ENCODE data around the gene SCYL1.
"Not testable (repeated sequence)": the region's sequence is repeated elsewhere in the genome, so short reads cannot be mapped to it uniquely, and the experiment has no call there.

SCYL1 gene

GRCh38 chr11:65562020-65562419 lies 37.1 kb downstream of the SCYL1 start:
- Histone ChIP-seq H3K36me3 (ENCODE audit: insufficient read depth) (no peaks in the 10 kb centered on the region), H3K27me3 (ENCODE audit: insufficient read depth, low read depth) (no peaks in the 10 kb centered on the region), H3K4me2 (no peak overlapping the region), H3K4me3 (IDR thresholded peaks at IDR 0.05; ENCODE audit: insufficient read depth, low read depth, low read length) (no peak overlapping the region), H3K4me1 (ENCODE audit: low read depth, poor library complexity, severe bottlenecking) (peaks cover 30% of the 10 kb centered on the region), H3K27ac (no peak overlapping the region), H3K79me2 (ENCODE audit: insufficient read depth, low read depth) (peaks cover 7% of the 10 kb centered on the region; the same call in 1 of the 2 replicates), H4K20me1 (ENCODE audit: insufficient read depth) (no peaks in the 10 kb centered on the region), H2AFZ (ENCODE audit: low read depth) (no peak overlapping the region), H3K9ac (no peak overlapping the region)
- no peak for TF ChIP-seq CTCF (conservative IDR thresholded peaks at IDR 0.05; ENCODE audit: low read depth, low read length)

GRCh38 chr11:65562788-65563187 lies 37.9 kb downstream of the SCYL1 start:
- no peak overlapping the region for H3K27ac ChIP-seq
- H3K4me1 ChIP-seq (ENCODE audit: low read depth, poor library complexity, severe bottlenecking), result peaks cover 33% of the 10 kb centered on the region
- H2AFZ ChIP-seq (ENCODE audit: low read depth), result no peak overlapping the region
- no peak overlapping the region for H3K4me2 ChIP-seq
- no peaks in the 10 kb centered on the region for H3K36me3 ChIP-seq (ENCODE audit: insufficient read depth)
- TF ChIP-seq CTCF (conservative IDR thresholded peaks at IDR 0.05; ENCODE audit: low read depth, low read length), result no peak
- no peak overlapping the region for H3K4me3 ChIP-seq (IDR thresholded peaks at IDR 0.05; ENCODE audit: insufficient read depth, low read depth, low read length)
- no peaks in the 10 kb centered on the region for H3K27me3 ChIP-seq (ENCODE audit: insufficient read depth, low read depth)
- H3K9ac ChIP-seq, result no peak overlapping the region
- peaks cover 13% of the 10 kb centered on the region for H3K79me2 ChIP-seq (ENCODE audit: insufficient read depth, low read depth)
- H4K20me1 ChIP-seq (ENCODE audit: insufficient read depth), result no peaks in the 10 kb centered on the region

GRCh38 chr11:65563601-65564000 lies 38.7 kb downstream of the SCYL1 start:
- Histone ChIP-seq H3K4me1 (ENCODE audit: low read depth, poor library complexity, severe bottlenecking) (peaks cover 40% of the 10 kb centered on the region), H3K27me3 (ENCODE audit: insufficient read depth, low read depth) (no peaks in the 10 kb centered on the region)

GRCh38 chr11:65564879-65565559 lies 40.1 kb downstream of the SCYL1 start:
- H3K27me3 ChIP-seq (ENCODE audit: insufficient read depth, low read depth); H3K27ac ChIP-seq; H3K4me2 ChIP-seq; H3K9ac ChIP-seq; H3K36me3 ChIP-seq (ENCODE audit: insufficient read depth); H2AFZ ChIP-seq (ENCODE audit: low read depth); H3K4me3 ChIP-seq (IDR thresholded peaks at IDR 0.05; ENCODE audit: insufficient read depth, low read depth, low read length); H4K20me1 ChIP-seq (ENCODE audit: insufficient read depth): not testable (repeated sequence)
- Histone ChIP-seq H3K79me2 (ENCODE audit: insufficient read depth, low read depth) (peaks cover 28% of the 10 kb centered on the region), H3K4me1 (ENCODE audit: low read depth, poor library complexity, severe bottlenecking) (peaks cover 32% of the 10 kb centered on the region)

More at GRCh38 chr11:65563601-65564000, 38.7 kb downstream of the SCYL1 start:
- no peak overlapping the region for H3K27ac ChIP-seq
- H3K79me2 ChIP-seq (ENCODE audit: insufficient read depth, low read depth), result peaks cover 22% of the 10 kb centered on the region
- H3K36me3 ChIP-seq (ENCODE audit: insufficient read depth), result no peaks in the 10 kb centered on the region
- no peak overlapping the region for H2AFZ ChIP-seq (ENCODE audit: low read depth)
- no peak overlapping the region for H3K4me3 ChIP-seq (IDR thresholded peaks at IDR 0.05; ENCODE audit: insufficient read depth, low read depth, low read length)
- TF ChIP-seq CTCF (conservative IDR thresholded peaks at IDR 0.05; ENCODE audit: low read depth, low read length), result no peak
- no peak overlapping the region for H3K4me2 ChIP-seq
- H3K9ac ChIP-seq, result no peak overlapping the region
- H4K20me1 ChIP-seq (ENCODE audit: insufficient read depth), result no peaks in the 10 kb centered on the region
